GM21717 (cell line): Measurements from ENCODE around the gene ZNF275.
"Not testable (repeated sequence)": the region's sequence is repeated elsewhere in the genome, so short reads cannot be mapped to it uniquely, and the experiment has no call there.

Experiments used
- ATAC-seq: cut with Tn5 transposase; IDR thresholded peaks from one replicate; pipeline ENCODE4 v1.9.1; 2021; ENCODE audit warnings: mild to moderate bottlenecking, moderate library complexity; ENCODE audit not compliant: unreplicated experiment

The ZNF275 gene

GRCh38 chrX:153353416-153353815, 19.5 kb downstream of the ZNF275 start:
- ATAC-seq = no peak

DNA sequence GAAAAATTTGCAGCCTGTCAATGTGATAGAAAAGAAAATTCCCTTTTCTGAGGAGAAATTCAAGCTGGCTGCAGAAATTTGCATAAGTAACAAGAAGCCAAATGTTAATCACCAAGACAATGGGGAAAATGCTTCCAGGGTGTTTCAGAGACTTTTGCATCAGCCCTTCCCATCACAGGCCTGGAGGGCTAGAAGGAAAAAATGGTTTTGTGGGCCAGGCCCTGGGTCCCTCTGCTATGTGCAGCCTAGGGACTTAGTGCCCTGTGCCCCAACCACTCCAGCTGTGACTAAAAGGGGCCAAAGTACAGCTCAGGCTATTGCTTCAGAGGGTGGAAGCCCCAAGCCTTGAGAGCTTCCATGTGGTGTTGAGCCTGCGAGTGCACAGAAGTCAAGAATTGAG, 23.9 kb downstream of the ZNF275 start:
- ATAC-seq = no peak

DNA sequence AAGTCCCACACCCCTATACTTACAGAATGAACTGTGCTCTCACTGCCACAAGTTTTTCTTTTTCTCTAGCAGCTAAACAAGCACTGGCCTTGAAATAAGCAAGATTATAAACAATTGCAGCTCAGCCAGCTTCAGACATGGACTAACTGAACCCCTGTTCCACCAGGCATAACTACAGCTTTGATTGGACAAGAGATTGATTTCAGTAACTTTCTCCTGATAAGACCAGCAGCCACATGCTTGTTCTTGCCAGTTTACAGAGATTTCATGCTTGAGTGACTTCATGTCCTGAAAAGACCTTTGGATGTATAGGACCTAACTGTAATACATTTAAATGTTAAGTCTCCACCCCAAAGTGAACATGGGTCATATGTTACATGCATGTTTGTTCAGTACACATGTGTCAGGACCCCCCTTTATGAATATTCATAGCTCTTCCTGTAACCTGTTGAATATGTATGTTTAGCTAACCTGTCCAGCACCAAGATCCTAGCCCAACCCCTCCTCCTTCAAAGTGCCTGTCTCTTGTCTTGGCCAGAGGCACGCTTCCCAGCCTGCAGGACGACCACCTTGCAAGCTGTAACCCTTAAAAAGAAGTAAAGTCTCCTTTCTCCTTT, 27.9 kb downstream of the ZNF275 start:
- ATAC-seq = no peak

DNA sequence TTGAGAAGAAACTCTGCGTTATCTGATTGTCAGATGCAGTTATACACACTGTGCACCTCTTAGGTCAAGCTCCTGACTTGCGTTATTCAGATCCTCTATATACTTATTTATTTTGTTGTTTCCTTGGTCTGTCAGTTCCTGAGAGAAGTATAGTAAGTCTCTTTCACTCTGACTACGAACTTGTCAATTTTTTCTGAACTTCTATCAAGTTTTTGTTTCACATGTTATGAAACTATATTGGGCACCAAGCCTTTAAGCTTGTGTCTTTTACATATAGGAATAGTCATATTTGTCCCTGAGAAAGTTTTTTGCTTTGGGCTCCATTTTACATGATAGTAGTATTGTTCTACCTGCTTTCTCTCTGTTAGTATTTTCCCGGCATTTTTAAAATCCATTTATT, 31.7 kb downstream of the ZNF275 start:
- peak; percentile 56 for ATAC-seq

GRCh38 chrX:153366119-153366518, 32.2 kb downstream of the ZNF275 start:
- ATAC-seq = no peak

- ATAC-seq = no peak
Observed at GRCh38 chrX:153366878-153367538, 33.1 kb downstream of the ZNF275 start.

- ATAC-seq = no peak
Observed at GRCh38 chrX:153370293-153371055, 36.5 kb downstream of the ZNF275 start.

GRCh38 chrX:153371256-153371655, 37.3 kb downstream of the ZNF275 start:
- no peak for ATAC-seq

DNA sequence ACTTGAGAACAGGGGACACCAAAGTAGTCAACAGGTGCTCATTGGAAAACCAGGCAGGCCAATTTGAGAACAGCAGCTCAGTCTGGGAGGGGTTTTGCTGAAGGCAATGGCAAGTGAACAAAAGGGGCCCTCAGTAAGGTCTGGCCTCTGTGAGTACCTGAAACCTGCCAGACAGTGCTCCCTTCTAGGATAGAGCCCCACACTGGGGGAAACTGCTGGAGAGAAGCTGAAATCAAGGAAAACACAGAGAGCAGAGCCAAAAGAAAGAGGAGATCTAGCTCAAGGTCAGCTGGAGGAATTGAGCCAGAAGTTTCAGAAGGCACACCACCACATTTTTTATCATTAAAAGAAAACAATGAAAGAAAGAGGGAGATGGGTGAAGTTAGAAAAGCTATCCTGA, 39.0 kb downstream of the ZNF275 start:
- no peak for ATAC-seq

- no peak for ATAC-seq
Observed at GRCh38 chrX:153374426-153374825, 40.5 kb downstream of the ZNF275 start.

GRCh38 chrX:153375571-153375970, 41.6 kb downstream of the ZNF275 start:
- no peak for ATAC-seq

DNA sequence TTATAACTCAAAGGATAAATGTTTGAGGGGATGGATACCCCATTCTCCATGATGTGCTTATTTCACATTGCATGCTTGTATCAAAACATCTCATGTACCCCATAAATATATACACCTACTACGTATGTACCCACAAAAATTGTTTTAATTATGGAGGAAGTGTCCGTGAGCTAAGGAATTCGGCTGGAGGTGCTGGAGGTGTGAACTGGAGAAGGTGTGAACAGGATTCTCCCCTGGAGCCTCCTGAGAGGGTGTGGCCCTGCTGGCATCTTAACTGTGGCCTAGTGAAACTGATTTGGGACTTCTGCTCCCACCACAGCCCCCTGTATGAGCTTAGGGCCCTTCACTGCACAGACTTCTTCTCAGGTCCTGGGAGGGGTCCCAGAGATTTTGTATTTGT, 43.8 kb downstream of the ZNF275 start:
- ATAC-seq = no peak

GRCh38 chrX:153378607-153379006, 44.7 kb downstream of the ZNF275 start:
- no peak for ATAC-seq

- ATAC-seq = no peak
Observed at GRCh38 chrX:153379508-153379907, 45.6 kb downstream of the ZNF275 start.

- ATAC-seq = no peak
Observed at GRCh38 chrX:153379971-153380581, 46.1 kb downstream of the ZNF275 start.

- ATAC-seq = no peak
Observed at GRCh38 chrX:153380691-153381090, 46.7 kb downstream of the ZNF275 start.

- ATAC-seq = no peak
Observed at GRCh38 chrX:153381684-153382532, 48.0 kb downstream of the ZNF275 start.

- ATAC-seq = no peak
Observed at GRCh38 chrX:153382563-153383482, 48.9 kb downstream of the ZNF275 start.

- no peak for ATAC-seq
Observed at GRCh38 chrX:153384390-153384789, 50.4 kb downstream of the ZNF275 start.

DNA sequence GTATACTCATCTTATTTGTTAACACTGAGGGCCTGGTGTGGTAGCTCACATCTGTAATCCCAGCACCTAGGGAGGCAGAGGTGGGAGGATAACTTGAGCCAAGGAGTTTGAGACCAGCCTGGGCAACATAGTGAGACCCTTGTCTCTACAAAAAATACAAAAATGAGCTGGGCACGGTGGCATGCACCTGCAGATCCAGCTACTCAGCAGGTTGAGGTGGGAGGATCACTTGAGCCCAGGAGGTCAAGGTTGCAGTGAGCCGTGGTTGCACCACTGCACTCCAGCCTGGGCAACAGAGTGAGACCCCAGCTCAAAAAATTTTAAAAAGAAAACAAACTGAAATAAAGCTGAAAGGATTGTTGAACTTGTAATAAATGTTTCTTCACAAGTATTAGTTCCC, 51.0 kb downstream of the ZNF275 start:
- not testable (repeated sequence) for ATAC-seq
